ENCODE results near the gene UTS2B. TPM values are rescaled to one million over a fixed set of nuclear protein-coding genes. Genes with fewer than 3 reads are reported as not detected.

UTS2B gene
- total and polyA plus RNA-seq, 10 of the 15 experiments (the other 5 are each of a cell fraction or from before 2014, with no cell fraction given) = 0.15 to 0.72 (median 0.44) TPM

DNA sequence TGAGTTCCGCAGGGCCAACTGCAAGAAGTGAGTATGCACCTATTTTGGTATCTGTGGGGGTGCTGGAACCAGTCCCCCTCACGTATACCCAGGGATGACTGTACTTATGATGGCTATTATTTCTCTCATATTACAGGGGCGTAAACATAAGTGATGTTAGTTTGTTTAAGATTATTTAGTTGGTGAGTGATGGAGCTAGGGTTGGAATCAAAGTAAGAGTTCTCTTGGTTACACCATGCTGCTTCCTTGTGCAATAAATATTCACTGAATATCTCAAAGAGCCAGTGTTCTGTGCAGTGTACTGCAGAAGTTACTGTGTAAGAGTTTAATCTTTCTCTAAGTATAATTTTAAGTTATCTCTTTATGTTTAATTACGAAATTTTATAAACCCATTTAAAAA lies 12.8 kb upstream of the UTS2B start (continued):
- TF ChIP-seq ZSCAN29 (IDR thresholded peaks at IDR 0.05) = no peak
- no peak for TF ChIP-seq SMARCA5 (IDR thresholded peaks at IDR 0.05)
- no peak for TF ChIP-seq RCOR1 (conservative IDR thresholded peaks at IDR 0.05; ENCODE audit: low read depth, low read length)
- TF ChIP-seq NRF1 (conservative IDR thresholded peaks at IDR 0.05; ENCODE audit: low read depth, low read length) = no peak
- TF ChIP-seq FOXM1 (IDR thresholded peaks at IDR 0.05; ENCODE audit: low read depth, low read length) = no peak
- TF ChIP-seq NR2F1 (conservative IDR thresholded peaks at IDR 0.05) = no peak

DNA sequence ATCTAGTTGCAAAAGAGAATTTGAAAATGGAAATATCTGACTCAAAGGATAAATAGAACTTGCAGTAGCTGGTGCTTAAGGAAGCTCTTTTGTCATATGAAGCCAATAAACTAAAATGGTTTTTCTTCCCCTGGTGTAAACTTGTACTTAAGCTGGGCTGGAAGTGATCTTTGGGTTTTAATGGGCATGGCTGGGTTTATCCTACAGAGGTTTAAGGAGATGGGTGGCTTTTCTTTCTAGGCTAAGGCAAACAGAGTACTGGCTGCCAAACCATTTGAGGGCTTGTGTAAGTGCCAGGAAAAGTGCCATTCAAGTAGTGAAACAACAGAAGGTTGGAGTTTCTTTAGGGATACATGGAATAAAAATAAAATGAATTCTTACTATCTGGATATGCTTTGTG lies 12.1 kb upstream of the UTS2B start:
- Histone ChIP-seq H3K9me3 (replicated peaks; ENCODE audit: control insufficient read depth, insufficient read depth, low read length) (no peaks in the 10 kb centered on the region), H3K79me2 (ENCODE audit: control insufficient read depth, insufficient read depth, low read length) (peaks cover 38% of the 10 kb centered on the region), H3K9ac (ENCODE audit: control insufficient read depth, insufficient read depth, low read length) (no peak overlapping the region), H3K4me2 (ENCODE audit: control insufficient read depth, insufficient read depth) (no peak overlapping the region), H3K27ac (ENCODE audit: control insufficient read depth, insufficient read depth) (no peak overlapping the region), H3K27me3 (replicated peaks in 1 of 2; ENCODE audit: control insufficient read depth in 2 of 2, insufficient read depth in 2 of 2, low read length in 1 of 2) (no peaks in the 10 kb centered on the region), H3K4me3 (no peak overlapping the region), H2AFZ (ENCODE audit: control insufficient read depth, low read depth, low read length) (no peak overlapping the region), H4K20me1 (ENCODE audit: control insufficient read depth, insufficient read depth) (no peaks in the 10 kb centered on the region; the same call in 1 of the 2 replicates), H3K36me3 (ENCODE audit: control insufficient read depth in 2 of 2, insufficient read depth in 2 of 2, low read length in 1 of 2) (no peaks in the 10 kb centered on the region), H3K4me1 (ENCODE audit: control insufficient read depth, insufficient read depth, low read length) (peaks cover 3% of the 10 kb centered on the region; the same call in 1 of the 2 replicates)
- TF ChIP-seq, protein P1, sequence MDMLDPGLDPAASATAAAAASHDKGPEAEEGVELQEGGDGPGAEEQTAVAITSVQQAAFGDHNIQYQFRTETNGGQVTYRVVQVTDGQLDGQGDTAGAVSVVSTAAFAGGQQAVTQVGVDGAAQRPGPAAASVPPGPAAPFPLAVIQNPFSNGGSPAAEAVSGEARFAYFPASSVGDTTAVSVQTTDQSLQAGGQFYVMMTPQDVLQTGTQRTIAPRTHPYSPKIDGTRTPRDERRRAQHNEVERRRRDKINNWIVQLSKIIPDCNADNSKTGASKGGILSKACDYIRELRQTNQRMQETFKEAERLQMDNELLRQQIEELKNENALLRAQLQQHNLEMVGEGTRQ (IDR thresholded peaks at IDR 0.05; ENCODE audit: borderline replicate concordance, low read depth, low read length) = no peak
- TF ChIP-seq ZSCAN29 (IDR thresholded peaks at IDR 0.05) = no peak
- no peak for TF ChIP-seq SIN3A (IDR thresholded peaks at IDR 0.05; ENCODE audit: low read depth, low read length)
- TF ChIP-seq, protein P2, sequence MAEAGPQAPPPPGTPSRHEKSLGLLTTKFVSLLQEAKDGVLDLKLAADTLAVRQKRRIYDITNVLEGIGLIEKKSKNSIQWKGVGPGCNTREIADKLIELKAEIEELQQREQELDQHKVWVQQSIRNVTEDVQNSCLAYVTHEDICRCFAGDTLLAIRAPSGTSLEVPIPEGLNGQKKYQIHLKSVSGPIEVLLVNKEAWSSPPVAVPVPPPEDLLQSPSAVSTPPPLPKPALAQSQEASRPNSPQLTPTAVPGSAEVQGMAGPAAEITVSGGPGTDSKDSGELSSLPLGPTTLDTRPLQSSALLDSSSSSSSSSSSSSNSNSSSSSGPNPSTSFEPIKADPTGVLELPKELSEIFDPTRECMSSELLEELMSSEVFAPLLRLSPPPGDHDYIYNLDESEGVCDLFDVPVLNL (IDR thresholded peaks at IDR 0.05; ENCODE audit: low read depth, low read length) = no peak
- TF ChIP-seq LARP7 (IDR thresholded peaks at IDR 0.05) = no peak
- TF ChIP-seq ZZZ3 (IDR thresholded peaks at IDR 0.05; ENCODE audit: control insufficient read depth, insufficient read length, low read depth) = no peak
- SMC1A ChIA-PET (ENCODE audit: uncharacterized antibody, unreplicated experiment) = interaction anchor here (0.7 to 7.9 kb wide), 13 partner anchors 9 to 204 kb away, joined by 3 to 208 read pairs (median 4); no protein-coding TSS in a partner anchor
- BruUV-seq (replicated peaks) = no TSS peak
- in situ Hi-C loops (cut with MboI) = no loop called here
- FAIRE-seq (no peak), DNase-seq (ENCODE audit: low read depth, low spot score) (no peak), ATAC-seq (no peak)
- intact Hi-C loops (cut with micrococcal nuclease; ENCODE audit: unreplicated experiment) = no loop called here
- RAD21 ChIA-PET (ENCODE audit: unreplicated experiment) = interaction anchor here (0.7 to 7.2 kb wide), 6 partner anchors 9 to 1230 kb away, joined by 3 to 108 read pairs (median 8); no protein-coding TSS in a partner anchor
- POLR2A ChIA-PET = interaction anchor here (0.6 to 6.8 kb wide), 6 partner anchors 7 to 84 kb away, joined by 3 to 49 read pairs (median 4); no protein-coding TSS in a partner anchor
- CTCF ChIA-PET = interaction anchor here (0.7 to 0.8 kb wide), 3 partner anchors 10 to 13 kb away, joined by 3 to 7 read pairs (median 3); no protein-coding TSS in a partner anchor
